ENCODE data around the gene RNF123. TPM values are rescaled to one million over a fixed set of nuclear protein-coding genes. Genes with fewer than 3 reads are reported as not detected.

The RNF123 gene
- total RNA-seq, 2 experiments from 2014 or later = 50.0 to 58.9 TPM

- H3K27me3 Mint-ChIP-seq = no peaks in the 10 kb centered on the region
- no peaks in the 10 kb centered on the region for H3K9me3 Mint-ChIP-seq (ENCODE audit: low read depth)
- CTCF ChIA-PET = interaction anchor here (0.6 to 5.4 kb wide), 11 partner anchors 8 to 164 kb away, joined by 3 to 24 read pairs (median 5); partner anchors contain the start of genes AMIGO3 and INKA1
- H3K36me3 Mint-ChIP-seq = no peaks in the 10 kb centered on the region
- DNase-seq (peak; percentile 82), ATAC-seq (peak; percentile 95)
- no peak overlapping the region for H3K27ac Mint-ChIP-seq
- no peak overlapping the region for H3K4me3 Mint-ChIP-seq
- no peaks in the 10 kb centered on the region for H3K4me1 Mint-ChIP-seq
Observed at GRCh38 chr3:49703443-49703927, 14.1 kb downstream of the RNF123 start.

DNA sequence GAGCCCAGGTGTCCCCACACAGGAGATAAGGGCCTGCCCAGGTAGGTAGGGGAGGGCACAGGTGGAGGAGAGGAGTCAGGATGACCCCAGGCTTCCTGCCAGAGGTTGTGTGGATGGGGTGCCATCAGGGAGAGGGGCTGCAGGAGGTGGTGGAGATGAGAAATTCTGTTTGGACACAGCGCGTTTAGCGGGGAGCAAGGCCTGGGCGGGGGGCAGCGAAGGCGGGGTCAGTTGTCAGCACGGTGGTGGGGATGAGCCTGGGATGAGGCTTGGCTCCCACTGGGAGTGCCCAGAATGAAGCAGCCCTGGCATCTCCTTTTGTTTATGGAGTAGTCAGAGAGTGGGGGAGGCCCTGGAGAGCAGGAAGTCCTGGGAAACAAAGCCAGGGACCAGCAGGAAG, 14.6 kb downstream of the RNF123 start:
- ATAC-seq (no peak), DNase-seq (no peak)
- Mint-ChIP-seq H3K27ac (no peak overlapping the region), H3K4me3 (no peak overlapping the region), H3K9me3 (ENCODE audit: low read depth) (no peaks in the 10 kb centered on the region), H3K27me3 (no peaks in the 10 kb centered on the region), H3K36me3 (no peaks in the 10 kb centered on the region), H3K4me1 (no peaks in the 10 kb centered on the region)
- CTCF ChIA-PET = interaction anchor here (0.7 to 5.4 kb wide), 9 partner anchors 8 to 135 kb away, joined by 3 to 24 read pairs (median 4); partner anchors contain the start of genes AMIGO3 and INKA1

GRCh38 chr3:49704629-49705028, 15.3 kb downstream of the RNF123 start:
- no peaks in the 10 kb centered on the region for H3K27me3 Mint-ChIP-seq
- ATAC-seq (no peak), DNase-seq (no peak)
- CTCF ChIA-PET = interaction anchor here (1.1 to 5.4 kb wide), 4 partner anchors 14 to 134 kb away, joined by 3 to 24 read pairs (median 16); partner anchors contain the start of genes AMIGO3 and INKA1
- no peaks in the 10 kb centered on the region for H3K4me1 Mint-ChIP-seq
- H3K36me3 Mint-ChIP-seq = no peaks in the 10 kb centered on the region
- H3K9me3 Mint-ChIP-seq (ENCODE audit: low read depth) = no peaks in the 10 kb centered on the region
- H3K27ac Mint-ChIP-seq = no peak overlapping the region
- no peak overlapping the region for H3K4me3 Mint-ChIP-seq

- Mint-ChIP-seq H3K4me1 (no peaks in the 10 kb centered on the region), H3K27ac (no peak overlapping the region), H3K36me3 (no peaks in the 10 kb centered on the region), H3K4me3 (no peak overlapping the region), H3K27me3 (no peaks in the 10 kb centered on the region), H3K9me3 (ENCODE audit: low read depth) (no peaks in the 10 kb centered on the region)
- DNase-seq (no peak), ATAC-seq (no peak)
- CTCF ChIA-PET = no interaction called here
Observed at GRCh38 chr3:49705390-49705960, 16.1 kb downstream of the RNF123 start.

GRCh38 chr3:49706456-49707112, 17.2 kb downstream of the RNF123 start:
- no peak for ATAC-seq
- no peak for DNase-seq
- Mint-ChIP-seq H3K27ac (no peak overlapping the region), H3K36me3 (no peaks in the 10 kb centered on the region), H3K9me3 (ENCODE audit: low read depth) (no peaks in the 10 kb centered on the region), H3K4me3 (no peak overlapping the region), H3K27me3 (no peaks in the 10 kb centered on the region), H3K4me1 (peaks cover 10% of the 10 kb centered on the region)
- CTCF ChIA-PET = no interaction called here

GRCh38 chr3:49707113-49707480, 17.7 kb downstream of the RNF123 start:
- H3K27me3 Mint-ChIP-seq = no peaks in the 10 kb centered on the region
- ATAC-seq (no peak), DNase-seq (no peak)
- no peaks in the 10 kb centered on the region for H3K9me3 Mint-ChIP-seq (ENCODE audit: low read depth)
- H3K4me1 Mint-ChIP-seq = peaks cover 15% of the 10 kb centered on the region
- H3K27ac Mint-ChIP-seq = no peak overlapping the region
- no peak overlapping the region for H3K4me3 Mint-ChIP-seq
- no peaks in the 10 kb centered on the region for H3K36me3 Mint-ChIP-seq
- CTCF ChIA-PET = no interaction called here

- Mint-ChIP-seq H3K4me3 (no peak overlapping the region), H3K36me3 (no peaks in the 10 kb centered on the region), H3K27ac (no peak overlapping the region), H3K9me3 (ENCODE audit: low read depth) (no peaks in the 10 kb centered on the region), H3K27me3 (no peaks in the 10 kb centered on the region), H3K4me1 (peaks cover 28% of the 10 kb centered on the region)
- CTCF ChIA-PET = interaction anchor here (1.0 kb wide), 1 partner anchor 10 kb away, joined by 3 read pairs; the partner anchor contains the start of gene AMIGO3
- ATAC-seq = no peak
- no peak for DNase-seq
Observed at GRCh38 chr3:49709852-49710251, 20.5 kb downstream of the RNF123 start.

GRCh38 chr3:49711489-49711888, 22.1 kb downstream of the RNF123 start:
- H3K4me3 Mint-ChIP-seq = peak overlapping the region; percentile 0
- peak; percentile 50 for ATAC-seq
- H3K4me1 Mint-ChIP-seq = peaks cover 28% of the 10 kb centered on the region
- no peaks in the 10 kb centered on the region for H3K27me3 Mint-ChIP-seq
- peak overlapping the region; percentile 78 for H3K27ac Mint-ChIP-seq
- no peaks in the 10 kb centered on the region for H3K36me3 Mint-ChIP-seq
- CTCF ChIA-PET = interaction anchor here (0.7 to 2.5 kb wide), 6 partner anchors 8 to 174 kb away, joined by 3 to 11 read pairs (median 4); partner anchors contain the start of gene AMIGO3
- DNase-seq = peak; percentile 71
- no peaks in the 10 kb centered on the region for H3K9me3 Mint-ChIP-seq (ENCODE audit: low read depth)

GRCh38 chr3:49712166-49712565, 22.8 kb downstream of the RNF123 start:
- no peaks in the 10 kb centered on the region for H3K9me3 Mint-ChIP-seq (ENCODE audit: low read depth)
- ATAC-seq (no peak), DNase-seq (no peak)
- CTCF ChIA-PET = interaction anchor here (0.7 to 2.5 kb wide), 9 partner anchors 8 to 279 kb away, joined by 3 to 11 read pairs (median 4); partner anchors contain the start of gene AMIGO3
- H3K27me3 Mint-ChIP-seq = no peaks in the 10 kb centered on the region
- H3K4me1 Mint-ChIP-seq = peaks cover 28% of the 10 kb centered on the region
- no peaks in the 10 kb centered on the region for H3K36me3 Mint-ChIP-seq
- H3K27ac Mint-ChIP-seq = peak overlapping the region; percentile 78
- peak overlapping the region; percentile 7 for H3K4me3 Mint-ChIP-seq

DNA sequence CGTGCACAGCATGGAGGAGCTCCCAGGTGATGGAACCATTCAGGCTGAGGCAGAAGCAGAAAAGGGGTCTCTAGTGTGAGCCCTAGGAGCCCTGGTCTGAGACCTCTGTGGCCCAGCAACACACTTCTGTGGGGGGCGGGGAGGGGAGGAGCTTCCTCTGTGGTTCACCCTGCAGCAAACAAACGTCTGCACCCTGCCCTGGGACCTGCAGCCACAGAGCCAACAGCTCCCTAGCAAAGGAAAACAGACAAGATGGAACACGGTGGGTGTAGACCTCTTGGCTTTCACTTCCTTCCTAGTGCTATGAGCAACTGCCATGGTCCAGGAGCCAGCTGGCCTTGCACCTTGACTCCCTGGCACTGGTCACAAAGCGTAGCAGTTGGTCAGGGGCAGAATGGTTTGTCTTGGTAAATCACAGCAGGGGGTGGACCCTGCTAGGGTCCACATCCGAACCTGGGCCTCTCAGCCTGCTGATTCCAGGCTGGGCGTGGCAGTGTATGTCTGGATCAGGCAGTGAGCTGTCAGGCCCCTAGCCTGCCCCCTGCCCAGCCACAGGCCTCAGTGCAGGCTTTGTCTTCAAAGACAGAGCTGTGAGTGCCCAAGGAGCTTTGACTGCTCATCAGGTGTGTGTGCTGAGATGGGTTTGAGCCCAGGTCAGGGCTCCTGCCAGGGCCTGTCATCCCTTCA, 23.4 kb downstream of the RNF123 start:
- ATAC-seq = peak; percentile 45
- CTCF ChIA-PET = interaction anchor here (1.0 to 2.5 kb wide), 7 partner anchors 8 to 278 kb away, joined by 3 to 11 read pairs (median 5); partner anchors contain the start of gene AMIGO3
- H3K36me3 Mint-ChIP-seq = no peaks in the 10 kb centered on the region
- H3K27ac Mint-ChIP-seq = peak overlapping the region; percentile 78
- no peaks in the 10 kb centered on the region for H3K9me3 Mint-ChIP-seq (ENCODE audit: low read depth)
- peaks cover 28% of the 10 kb centered on the region for H3K4me1 Mint-ChIP-seq
- H3K4me3 Mint-ChIP-seq = no peak overlapping the region
- peak; percentile 64 for DNase-seq
- no peaks in the 10 kb centered on the region for H3K27me3 Mint-ChIP-seq

- Mint-ChIP-seq H3K27ac (peak overlapping the region; percentile 78), H3K36me3 (no peaks in the 10 kb centered on the region), H3K9me3 (ENCODE audit: low read depth) (no peaks in the 10 kb centered on the region), H3K4me3 (no peak overlapping the region), H3K27me3 (no peaks in the 10 kb centered on the region), H3K4me1 (peaks cover 30% of the 10 kb centered on the region)
- ATAC-seq (no peak), DNase-seq (no peak)
- CTCF ChIA-PET = interaction anchor here (1.2 to 1.9 kb wide), 3 partner anchors 10 to 174 kb away, joined by 4 to 8 read pairs (median 5); no protein-coding TSS in a partner anchor
Observed at GRCh38 chr3:49713336-49714105, 24.2 kb downstream of the RNF123 start.

DNA sequence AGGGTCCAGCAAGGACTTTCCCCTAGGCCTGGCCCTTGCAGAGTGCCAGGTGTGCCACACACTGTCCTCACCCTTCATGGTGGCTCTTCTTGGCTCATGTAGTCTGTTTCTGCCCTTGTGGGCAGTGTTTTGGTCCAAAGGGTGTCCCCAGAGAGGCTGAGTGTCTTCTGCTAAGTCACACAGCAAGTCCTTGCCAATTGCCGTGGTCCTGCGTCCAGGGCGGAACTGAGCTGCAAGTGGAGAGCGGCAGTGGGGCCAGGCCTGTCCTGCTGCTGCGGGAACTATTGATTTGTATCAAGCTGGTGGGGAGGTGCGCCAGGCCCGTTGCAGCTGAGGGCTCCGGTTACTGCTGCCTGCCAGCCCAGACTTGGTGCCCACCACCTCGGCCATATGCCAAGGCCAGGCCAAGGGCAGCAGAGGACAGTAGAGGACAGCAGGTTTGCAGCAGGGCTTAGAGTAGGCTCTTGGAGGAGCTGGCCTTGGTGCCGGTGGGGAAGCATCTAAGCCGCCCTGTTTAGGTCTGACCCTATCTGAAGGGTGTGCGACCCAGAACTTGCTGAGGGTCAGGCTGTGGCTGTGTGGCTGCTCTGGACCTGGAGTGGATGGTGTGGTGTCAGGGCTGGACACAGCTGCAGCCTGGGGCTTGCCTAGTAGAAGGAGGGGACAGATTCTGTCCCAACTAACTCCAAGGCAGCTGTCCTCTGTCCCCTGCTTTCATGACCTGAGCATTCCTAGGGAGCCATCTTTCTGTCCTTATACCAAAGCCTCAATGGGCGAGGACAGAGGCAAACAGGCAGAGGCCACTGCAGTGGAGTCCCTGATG, 25.6 kb downstream of the RNF123 start:
- DNase-seq = no peak
- Mint-ChIP-seq H3K27ac (no peak overlapping the region), H3K9me3 (ENCODE audit: low read depth) (no peaks in the 10 kb centered on the region)

More for the DNA sequence above, 25.6 kb downstream of the RNF123 start:
- ATAC-seq = no peak
- CTCF ChIA-PET = interaction anchor here (1.1 kb wide), 1 partner anchor 11 kb away, joined by 4 read pairs; no protein-coding TSS in a partner anchor
- Mint-ChIP-seq H3K27me3 (no peaks in the 10 kb centered on the region), H3K4me3 (no peak overlapping the region), H3K36me3 (no peaks in the 10 kb centered on the region), H3K4me1 (peaks cover 41% of the 10 kb centered on the region)

All from activated CD8-positive, alpha-beta memory T cell treated with anti-CD3 and anti-CD28 coated beads, Interleukin-2, amount 10 ng/mL, durations not matched to agents 7 days and 5 days (primary cell).